DMS114 treated with DMSO at 0.1 percent for 48 hours (cell line): ENCODE measurements around the gene TMPRSS7.

ENCODE experiments used
- DNase-seq: peaks from one replicate; lab custom pipeline; 2025; ENCODE audit not compliant: unreplicated experiment; lab: John Stamatoyannopoulos, UW

Gene TMPRSS7

DNA sequence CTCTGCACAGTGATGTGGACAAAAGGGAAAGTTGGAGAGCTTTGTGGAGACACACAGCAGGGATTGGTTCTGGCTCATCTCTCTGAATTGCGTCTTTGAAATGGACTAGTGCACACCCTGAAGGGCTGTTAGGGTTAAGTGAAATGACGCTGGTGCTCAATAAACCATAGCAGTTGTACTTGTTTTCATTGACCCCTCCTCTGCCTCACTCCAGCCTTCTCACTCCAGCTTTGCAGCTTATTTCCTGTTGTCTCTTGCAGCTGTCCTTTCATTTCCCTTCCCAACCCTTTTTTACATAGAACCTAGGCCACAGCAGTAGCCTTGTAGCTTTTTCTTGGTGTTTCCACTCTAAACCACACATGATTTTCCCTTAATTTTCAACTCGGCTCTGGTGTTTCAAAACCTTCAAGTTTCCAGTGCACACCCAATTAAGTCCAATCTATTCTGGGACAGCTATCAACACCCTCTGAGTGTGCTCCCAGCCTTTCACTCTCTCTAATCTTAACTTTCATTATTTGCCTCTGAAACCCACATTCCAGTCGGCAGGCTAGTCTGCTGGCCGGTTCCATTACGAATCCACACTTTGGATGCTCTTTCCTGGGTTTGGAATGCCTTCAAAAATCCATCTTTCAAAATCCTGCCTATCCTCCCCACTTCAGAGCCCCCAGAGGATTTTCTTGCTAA lies 58.1 kb downstream of the TMPRSS7 start:
- DNase-seq: no peak

DNA sequence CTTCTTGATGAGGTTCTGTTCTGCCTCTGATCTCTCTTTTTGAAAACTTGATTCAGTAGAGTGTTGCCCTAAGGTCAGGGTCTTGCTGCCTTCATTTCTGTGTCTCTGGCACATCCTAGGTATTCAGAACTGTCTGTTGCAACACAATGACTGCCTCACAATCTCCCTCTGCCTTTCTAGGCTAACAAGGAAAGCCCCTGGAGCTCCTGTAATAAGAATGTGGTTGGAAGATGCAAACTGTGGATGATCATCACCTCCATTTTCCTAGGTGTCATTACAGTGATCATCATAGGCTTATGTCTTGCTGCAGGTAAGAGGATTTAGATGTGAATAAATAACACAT lies 58.6 kb downstream of the TMPRSS7 start:
- DNase-seq: no peak

- no peak for DNase-seq
Measured at GRCh38 chr3:112095731-112096130, 61.2 kb downstream of the TMPRSS7 start.

GRCh38 chr3:112096176-112096575 lies 61.6 kb downstream of the TMPRSS7 start:
- DNase-seq: no peak

DNA sequence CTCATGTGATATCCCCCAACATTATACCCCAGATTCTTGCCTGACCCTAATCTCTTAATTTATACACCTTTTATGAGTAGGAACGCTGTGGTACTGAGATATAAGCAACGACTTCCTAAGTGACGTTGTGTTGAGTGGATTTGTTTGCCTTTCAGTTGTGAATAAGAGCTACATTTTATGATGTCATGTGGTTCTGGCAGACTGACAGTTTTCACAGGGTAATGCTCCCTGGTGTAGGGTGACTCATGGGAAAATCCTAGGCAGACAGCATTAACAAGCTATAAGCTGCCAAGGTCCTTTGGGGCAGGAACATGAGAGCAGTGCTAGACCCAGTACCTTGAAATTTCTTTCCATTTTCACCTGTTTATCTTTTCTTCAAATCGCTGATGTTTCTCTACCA lies 62.8 kb downstream of the TMPRSS7 start:
- no peak for DNase-seq

GRCh38 chr3:112101916-112102315 lies 67.4 kb downstream of the TMPRSS7 start:
- no peak for DNase-seq

- no peak for DNase-seq
Measured at GRCh38 chr3:112104774-112105173, 70.2 kb downstream of the TMPRSS7 start.

- no peak for DNase-seq
Measured at GRCh38 chr3:112109322-112109721, 74.8 kb downstream of the TMPRSS7 start.

DNA sequence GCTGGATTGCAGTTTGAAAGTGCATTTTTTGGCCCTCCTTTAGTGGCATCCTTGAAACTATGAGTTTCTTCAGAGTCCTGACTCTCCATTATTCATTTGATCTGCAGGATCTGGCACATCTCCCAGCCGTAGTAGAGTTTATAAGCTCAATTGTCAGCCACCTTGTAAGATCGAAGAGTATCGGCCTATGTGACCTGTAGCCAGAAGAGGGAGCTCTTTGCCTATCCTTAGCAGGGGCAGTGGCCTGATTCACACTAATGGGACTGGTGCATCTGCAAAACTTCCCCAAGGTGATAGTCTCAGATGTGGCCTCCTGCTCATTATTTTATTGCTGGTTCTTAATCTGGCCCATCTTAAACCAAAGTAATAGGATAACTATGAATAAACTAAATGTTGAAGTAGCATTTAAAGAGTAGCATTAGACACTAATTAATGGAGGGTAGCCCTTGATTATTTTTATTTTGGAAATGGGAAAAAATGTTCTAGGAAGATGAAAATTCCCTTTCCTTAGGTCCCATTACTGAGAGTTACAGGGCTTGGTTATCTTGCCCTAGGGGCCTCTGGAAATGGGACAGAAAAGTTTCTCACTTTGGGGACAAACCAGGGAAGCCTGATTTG lies 77.4 kb downstream of the TMPRSS7 start:
- no peak for DNase-seq

GRCh38 chr3:112114576-112115160 lies 80.1 kb downstream of the TMPRSS7 start:
- no peak for DNase-seq

DNA sequence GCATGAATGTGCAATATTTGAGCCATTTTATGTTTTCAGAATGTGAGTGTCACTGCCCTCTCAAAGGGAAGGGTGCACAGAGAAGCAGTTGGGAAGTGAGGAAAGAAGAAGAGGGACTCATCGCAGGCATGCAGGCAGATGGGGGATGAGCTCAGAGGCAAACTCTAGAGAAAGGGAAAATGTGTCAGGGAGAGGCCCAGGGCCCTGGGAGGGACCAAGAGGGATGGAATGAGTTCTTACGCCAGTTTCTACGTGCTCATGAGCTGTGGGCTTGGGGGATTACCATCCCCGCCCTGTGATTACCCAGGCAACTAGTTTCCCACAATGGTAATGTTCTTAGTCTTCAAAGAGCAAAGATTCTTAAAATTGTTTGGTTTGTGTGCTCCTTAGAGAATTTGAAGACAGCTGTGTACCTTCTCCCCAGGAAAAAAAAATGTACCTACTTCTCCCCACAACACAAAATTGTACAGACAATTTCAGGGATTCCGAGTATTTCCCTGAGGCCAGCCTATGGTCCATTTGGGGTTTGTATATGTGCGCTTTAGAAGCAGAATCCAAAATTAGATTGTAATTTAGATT lies 80.7 kb downstream of the TMPRSS7 start:
- DNase-seq: no peak

DNA sequence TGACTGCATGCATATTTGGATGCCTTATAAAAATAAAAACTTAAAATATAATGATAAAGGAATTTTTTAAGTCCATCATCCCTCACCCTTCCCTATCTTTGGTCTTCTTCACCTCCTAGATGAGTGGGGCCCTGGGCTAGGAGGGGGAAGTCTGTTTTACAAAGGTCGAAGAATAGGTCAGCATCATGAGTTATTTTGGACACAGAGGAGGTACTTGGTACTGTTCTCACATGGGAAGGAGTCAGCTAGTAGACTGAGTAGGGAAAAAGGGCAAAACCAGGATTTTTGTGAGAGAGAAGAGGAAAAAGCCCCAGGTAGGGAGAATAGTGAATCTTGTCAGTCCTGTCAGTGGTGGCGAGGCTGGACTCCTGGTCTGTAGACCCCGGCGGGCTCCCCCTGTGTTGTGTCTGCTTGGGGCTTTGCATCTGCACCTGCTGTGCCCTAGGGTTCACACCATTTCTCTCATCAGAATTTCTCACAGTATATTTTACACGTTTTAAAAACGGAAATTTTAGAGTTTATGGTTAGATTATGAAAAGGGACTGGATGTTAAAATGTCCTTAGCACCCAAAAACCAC lies 81.4 kb downstream of the TMPRSS7 start:
- DNase-seq: no peak

DNA sequence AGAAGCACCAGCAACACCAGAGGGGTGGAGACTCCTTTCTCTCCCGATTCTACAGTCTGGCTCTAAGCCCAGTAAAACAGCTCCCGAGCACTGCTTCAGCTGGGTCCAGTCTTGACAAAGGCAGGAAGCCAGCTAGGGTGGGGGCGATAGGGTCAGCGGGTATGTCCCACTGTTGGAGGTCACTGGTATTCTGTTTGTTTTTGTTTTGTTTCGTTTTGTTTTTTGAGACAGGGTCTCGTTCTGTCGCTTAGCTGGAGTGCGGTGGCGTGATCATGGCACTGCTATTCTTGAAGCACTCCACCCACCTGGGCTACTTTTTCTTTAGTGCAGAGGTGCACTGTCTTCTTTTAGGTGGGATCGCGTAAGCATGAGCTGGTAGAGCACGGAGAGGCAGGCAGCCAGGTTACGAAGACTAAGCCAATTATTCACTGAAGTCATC lies 82.2 kb downstream of the TMPRSS7 start:
- no peak for DNase-seq

- DNase-seq: no peak
Measured at GRCh38 chr3:112117415-112117814, 82.9 kb downstream of the TMPRSS7 start.

DNA sequence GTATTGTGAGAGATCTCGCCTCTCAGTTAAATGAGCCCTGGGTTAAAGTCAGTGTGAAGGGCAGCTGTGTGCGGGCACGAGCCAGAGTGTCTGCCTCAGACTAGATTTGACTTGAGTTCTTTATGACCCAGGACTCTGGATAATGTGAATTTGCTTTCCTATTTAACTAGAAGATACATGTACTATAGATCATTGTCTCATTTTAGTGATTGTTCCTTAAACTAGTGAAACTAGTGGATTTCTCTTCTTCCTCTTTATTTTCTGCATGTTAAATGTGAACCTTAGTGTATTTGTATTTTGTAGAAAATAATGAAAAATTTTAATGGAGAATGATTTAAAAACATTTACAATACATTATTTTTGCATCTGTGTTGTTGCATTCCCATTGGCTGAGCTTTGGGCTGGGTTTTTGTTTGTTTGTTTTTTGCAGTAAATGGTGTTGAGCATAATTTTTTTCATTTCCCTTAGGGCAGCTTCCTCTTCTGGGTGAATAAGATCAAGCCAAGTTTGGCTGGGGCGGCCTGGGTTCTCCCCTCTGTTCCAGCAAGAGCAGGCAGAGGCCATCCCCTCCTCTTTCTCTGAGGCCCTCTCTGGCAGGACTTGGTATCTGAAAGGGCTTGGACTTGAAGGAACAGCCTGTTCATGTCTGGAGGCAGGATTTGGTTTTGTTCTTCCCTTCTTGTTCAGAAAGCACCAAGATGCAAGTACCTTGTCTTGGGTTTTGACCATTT lies 83.5 kb downstream of the TMPRSS7 start:
- no peak for DNase-seq

- DNase-seq: no peak
Measured at GRCh38 chr3:112119962-112120836, 85.7 kb downstream of the TMPRSS7 start.

- DNase-seq: no peak
Measured at GRCh38 chr3:112121577-112122547, 87.3 kb downstream of the TMPRSS7 start.

DNA sequence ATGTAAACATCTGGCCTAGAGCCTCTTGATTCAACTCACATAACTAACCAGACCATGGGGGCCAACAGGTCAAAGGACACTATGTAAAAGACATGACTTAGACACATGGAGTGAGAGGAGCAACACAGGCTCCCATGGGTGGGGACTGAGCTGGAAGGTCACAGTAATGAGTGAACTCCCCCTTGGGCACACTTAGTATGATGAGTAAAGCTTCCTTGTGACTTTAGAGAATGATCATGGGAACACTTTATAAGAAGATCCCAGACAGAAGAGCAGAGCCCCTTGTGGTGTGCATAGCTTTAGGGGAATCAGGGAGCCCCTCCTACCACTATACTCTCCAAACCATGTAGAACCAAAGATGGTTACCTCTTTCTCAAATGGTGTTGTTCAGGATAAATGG lies 88.3 kb downstream of the TMPRSS7 start:
- no peak for DNase-seq

GRCh38 chr3:112123548-112123947 lies 89.0 kb downstream of the TMPRSS7 start:
- no peak for DNase-seq
